ENCODE measurements around the gene HOXA7. TPM values are rescaled to one million over a fixed set of nuclear protein-coding genes. Genes with fewer than 3 reads are reported as not detected.
A peak's percentile ranks its signal among the peaks of the same experiment; 100 is the strongest.

The HOXA7 gene
- total and polyA plus RNA-seq, 4 donors: 1.0 to 2.2 (median 1.4) TPM

DNA sequence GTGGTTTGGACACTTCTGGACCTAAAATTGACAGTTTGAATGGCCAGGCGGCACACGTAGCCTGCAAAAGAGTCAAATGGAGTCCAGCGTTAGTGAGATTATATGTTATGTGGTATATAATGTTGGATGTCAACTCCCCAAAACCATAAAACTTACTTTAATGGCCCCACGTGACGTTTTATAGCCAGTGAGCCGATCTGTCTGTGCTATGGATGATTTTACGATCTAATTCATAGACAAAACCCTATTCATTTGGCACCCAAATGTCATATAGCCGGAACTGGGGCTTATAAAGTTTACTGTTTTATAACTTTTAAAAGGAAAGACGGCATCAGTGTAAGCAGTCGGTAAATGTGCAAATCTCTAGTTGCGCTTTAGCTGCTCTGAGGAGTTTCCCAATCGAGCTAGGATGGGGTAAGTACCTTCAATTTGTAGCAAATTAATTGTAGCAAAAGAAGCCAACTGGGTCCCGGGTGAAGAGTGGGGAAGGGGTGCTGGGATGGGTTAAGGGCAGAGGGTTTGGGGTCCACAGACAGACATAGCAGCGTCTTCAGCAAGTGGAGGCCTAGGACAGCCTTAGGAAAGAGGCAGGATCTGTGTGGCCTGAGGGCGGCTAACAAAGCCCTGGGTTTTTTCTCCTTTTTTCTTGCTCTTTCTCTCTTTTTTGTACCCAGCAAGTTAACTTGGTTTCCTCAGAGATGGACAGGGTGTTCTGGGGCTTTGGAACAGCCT lies 16.2 kb downstream of the HOXA7 start:
- Histone ChIP-seq H3K4me1 (ENCODE audit: control insufficient read depth in 5 of 5, insufficient read depth in 5 of 5, low read length in 5 of 5) (peaks cover 0 to 57% (median 0%) of the 10 kb centered on the region in 5 donors), H3K27ac (ENCODE audit: low read depth in 1 of 2, low read length in 1 of 2) (peak overlapping the region in 1 of 2 donors; percentile 87), H3K9ac (ENCODE audit: insufficient read depth in 1 of 2, low read length in 2 of 2) (peak overlapping the region; percentile 82 to 100), H3K9me3 (ENCODE audit: control insufficient read depth in 4 of 4, insufficient read depth in 3 of 4, low read length in 3 of 4) (no peaks in the 10 kb centered on the region), H3K4me3 (peak overlapping the region; percentile 51), H3K27me3 (ENCODE audit: control insufficient read depth in 3 of 3, insufficient read depth in 3 of 3, low read length in 2 of 3) (peaks cover 0 to 40% (median 11%) of the 10 kb centered on the region in 3 donors), H3K36me3 (ENCODE audit: control insufficient read depth in 4 of 4, insufficient read depth in 4 of 4, low read length in 4 of 4) (peaks cover 0 to 45% (median 11%) of the 10 kb centered on the region in 4 donors)
- ATAC-seq (ENCODE audit: insufficient read depth, low FRiP score) (no peak), DNase-seq (peak in 2 of 3 donors; percentile 29 to 78)
- 45 to 64% methylated on average over 15 of the region's 15 CpGs for WGBS, 2 donors
- TF ChIP-seq, protein P1, sequence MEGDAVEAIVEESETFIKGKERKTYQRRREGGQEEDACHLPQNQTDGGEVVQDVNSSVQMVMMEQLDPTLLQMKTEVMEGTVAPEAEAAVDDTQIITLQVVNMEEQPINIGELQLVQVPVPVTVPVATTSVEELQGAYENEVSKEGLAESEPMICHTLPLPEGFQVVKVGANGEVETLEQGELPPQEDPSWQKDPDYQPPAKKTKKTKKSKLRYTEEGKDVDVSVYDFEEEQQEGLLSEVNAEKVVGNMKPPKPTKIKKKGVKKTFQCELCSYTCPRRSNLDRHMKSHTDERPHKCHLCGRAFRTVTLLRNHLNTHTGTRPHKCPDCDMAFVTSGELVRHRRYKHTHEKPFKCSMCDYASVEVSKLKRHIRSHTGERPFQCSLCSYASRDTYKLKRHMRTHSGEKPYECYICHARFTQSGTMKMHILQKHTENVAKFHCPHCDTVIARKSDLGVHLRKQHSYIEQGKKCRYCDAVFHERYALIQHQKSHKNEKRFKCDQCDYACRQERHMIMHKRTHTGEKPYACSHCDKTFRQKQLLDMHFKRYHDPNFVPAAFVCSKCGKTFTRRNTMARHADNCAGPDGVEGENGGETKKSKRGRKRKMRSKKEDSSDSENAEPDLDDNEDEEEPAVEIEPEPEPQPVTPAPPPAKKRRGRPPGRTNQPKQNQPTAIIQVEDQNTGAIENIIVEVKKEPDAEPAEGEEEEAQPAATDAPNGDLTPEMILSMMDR (IDR thresholded peaks at IDR 0.05; ENCODE audit: control extremely low read depth, extremely low read depth): no peak

DNA sequence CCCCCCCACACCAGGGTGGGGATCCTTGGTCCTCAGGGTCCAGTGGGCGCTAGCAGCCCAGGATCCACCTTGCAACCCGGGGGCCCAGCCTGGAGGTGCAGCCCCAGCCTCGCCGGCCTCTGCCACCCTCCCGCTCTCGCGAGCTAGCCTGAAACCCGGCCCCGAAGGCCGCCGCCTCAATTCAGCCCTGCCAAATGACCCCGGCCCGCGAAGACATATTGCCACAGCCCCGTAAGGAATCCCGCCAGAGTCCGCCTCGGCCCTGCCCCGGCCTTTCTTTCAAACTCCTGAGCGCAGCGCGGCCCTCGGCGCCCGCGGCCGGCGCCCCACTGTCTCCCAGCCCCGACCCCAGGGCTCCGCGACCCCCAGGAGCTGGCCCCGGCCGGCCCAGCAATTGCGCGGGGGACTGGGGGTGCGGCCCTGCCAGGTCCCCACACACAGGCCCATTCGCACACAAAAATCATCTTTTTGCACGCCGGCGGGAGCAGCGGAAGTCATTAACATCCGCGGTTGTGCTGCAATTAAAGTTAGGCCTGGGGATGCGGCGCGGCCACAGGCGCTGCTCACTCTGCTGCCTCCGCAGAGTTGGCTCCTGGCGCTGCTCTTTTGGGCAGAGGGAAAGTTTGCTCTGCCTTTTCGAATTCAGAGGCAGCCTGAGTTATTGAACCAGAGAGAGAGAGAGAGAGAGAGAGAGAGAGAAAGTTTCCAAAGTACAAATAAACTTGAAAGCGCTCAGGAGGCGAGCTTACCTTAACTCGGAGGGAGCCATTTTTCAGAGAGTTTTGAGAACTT lies 16.9 kb downstream of the HOXA7 start:
- H3K9me3 ChIP-seq (ENCODE audit: control insufficient read depth in 4 of 4, insufficient read depth in 3 of 4, low read length in 3 of 4): no peaks in the 10 kb centered on the region
- peak overlapping the region; percentile 82 to 100 for H3K9ac ChIP-seq (ENCODE audit: insufficient read depth in 1 of 2, low read length in 2 of 2)
- ATAC-seq (ENCODE audit: insufficient read depth, low FRiP score) (no peak), DNase-seq (peak; percentile 54 to 79 (median 61))
- peak overlapping the region; percentile 51 for H3K4me3 ChIP-seq
- H3K36me3 ChIP-seq (ENCODE audit: control insufficient read depth in 4 of 4, insufficient read depth in 4 of 4, low read length in 4 of 4): peaks cover 0 to 42% (median 12%) of the 10 kb centered on the region in 4 donors
- peaks cover 0 to 42% (median 11%) of the 10 kb centered on the region in 3 donors for H3K27me3 ChIP-seq (ENCODE audit: control insufficient read depth in 3 of 3, insufficient read depth in 3 of 3, low read length in 2 of 3)
- 41 to 69% methylated on average over 52 to 53 of the region's 53 CpGs for WGBS, 2 donors
- H3K4me1 ChIP-seq (ENCODE audit: control insufficient read depth in 5 of 5, insufficient read depth in 5 of 5, low read length in 5 of 5): peaks cover 0 to 61% (median 0%) of the 10 kb centered on the region in 5 donors
- TF ChIP-seq, protein P1 (IDR thresholded peaks at IDR 0.05; ENCODE audit: control extremely low read depth, extremely low read depth): no peak
- peak overlapping the region in 1 of 2 donors; percentile 87 for H3K27ac ChIP-seq (ENCODE audit: low read depth in 1 of 2, low read length in 1 of 2)

DNA sequence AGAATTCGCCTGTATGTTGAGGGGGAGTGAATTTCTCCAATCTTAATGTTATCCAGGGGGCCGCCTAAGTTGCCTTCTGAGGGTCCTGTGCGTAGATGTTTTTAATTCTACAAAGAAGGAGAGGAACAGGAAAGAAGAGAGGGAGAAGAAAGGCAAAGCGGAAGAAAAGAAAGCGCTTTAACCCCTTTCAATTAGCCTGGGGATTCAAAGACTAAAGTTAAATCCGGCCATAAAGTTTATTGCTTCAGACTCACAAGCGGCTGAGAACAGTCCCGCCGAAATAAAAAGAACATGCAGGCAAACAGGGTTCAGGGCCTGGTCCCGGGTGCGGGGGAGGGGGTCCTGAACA lies 17.5 kb downstream of the HOXA7 start:
- Histone ChIP-seq H3K27me3 (ENCODE audit: control insufficient read depth in 3 of 3, insufficient read depth in 3 of 3, low read length in 2 of 3) (peaks cover 0 to 48% (median 11%) of the 10 kb centered on the region in 3 donors), H3K9ac (ENCODE audit: insufficient read depth in 1 of 2, low read length in 2 of 2) (peak overlapping the region; percentile 82 to 98), H3K27ac (ENCODE audit: low read depth in 1 of 2, low read length in 1 of 2) (peak overlapping the region in 1 of 2 donors; percentile 87), H3K36me3 (ENCODE audit: control insufficient read depth in 4 of 4, insufficient read depth in 4 of 4, low read length in 4 of 4) (peaks cover 0 to 39% (median 12%) of the 10 kb centered on the region in 4 donors), H3K4me1 (ENCODE audit: control insufficient read depth in 5 of 5, insufficient read depth in 5 of 5, low read length in 5 of 5) (peaks cover 0 to 62% (median 0%) of the 10 kb centered on the region in 5 donors), H3K9me3 (ENCODE audit: control insufficient read depth in 4 of 4, insufficient read depth in 3 of 4, low read length in 3 of 4) (no peaks in the 10 kb centered on the region), H3K4me3 (no peak overlapping the region)
- no peak for ATAC-seq (ENCODE audit: insufficient read depth, low FRiP score)
- WGBS, 2 donors: 39 to 67% methylated on average over 11 of the region's 11 CpGs
- TF ChIP-seq, protein P1 (IDR thresholded peaks at IDR 0.05; ENCODE audit: control extremely low read depth, extremely low read depth): no peak
- DNase-seq: no peak
